Measurements from ENCODE around the gene GFOD1.
A peak's percentile ranks its signal among the peaks of the same experiment; 100 is the strongest.
"Not testable (repeated sequence)": the region's sequence is repeated elsewhere in the genome, so short reads cannot be mapped to it uniquely, and the experiment has no call there.

The GFOD1 gene

GRCh38 chr6:13348334-13349113 lies 138.9 kb downstream of the GFOD1 start:
- no peak for DNase-seq

- DNase-seq, result no peak
Measured at GRCh38 chr6:13346245-13346644, 141.2 kb downstream of the GFOD1 start.

- no peak for DNase-seq
Measured at GRCh38 chr6:13342414-13343019, 144.9 kb downstream of the GFOD1 start.

- no peak for DNase-seq
Measured at GRCh38 chr6:13339863-13340630, 147.4 kb downstream of the GFOD1 start.

- DNase-seq, result no peak
Measured at GRCh38 chr6:13338038-13338437, 149.4 kb downstream of the GFOD1 start.

DNA sequence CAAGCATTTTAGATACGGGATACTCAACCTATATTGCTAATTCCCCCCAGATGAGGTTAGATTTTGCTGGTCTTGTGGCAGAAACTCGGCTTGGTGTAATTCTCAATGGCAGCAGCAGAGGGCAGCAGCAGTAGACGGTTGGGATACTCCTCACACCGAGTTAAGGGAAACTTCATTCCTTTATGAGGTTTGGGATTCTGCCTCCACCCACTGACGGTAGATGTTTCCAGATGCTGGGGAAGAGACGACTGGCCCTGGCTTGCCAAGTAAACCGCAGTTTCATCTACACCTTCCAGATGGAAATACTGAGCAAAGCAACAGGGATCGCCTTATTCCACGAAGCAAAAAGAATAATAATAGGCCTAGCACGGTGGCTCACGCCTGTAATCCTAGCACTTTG lies 150.8 kb downstream of the GFOD1 start:
- peak; percentile 76 for DNase-seq

- no peak for DNase-seq
Measured at GRCh38 chr6:13334953-13335352, 152.4 kb downstream of the GFOD1 start.

GRCh38 chr6:13332349-13332706 lies 155.1 kb downstream of the GFOD1 start:
- DNase-seq, result no peak

GRCh38 chr6:13331516-13332348 lies 155.7 kb downstream of the GFOD1 start:
- DNase-seq, result no peak

DNA sequence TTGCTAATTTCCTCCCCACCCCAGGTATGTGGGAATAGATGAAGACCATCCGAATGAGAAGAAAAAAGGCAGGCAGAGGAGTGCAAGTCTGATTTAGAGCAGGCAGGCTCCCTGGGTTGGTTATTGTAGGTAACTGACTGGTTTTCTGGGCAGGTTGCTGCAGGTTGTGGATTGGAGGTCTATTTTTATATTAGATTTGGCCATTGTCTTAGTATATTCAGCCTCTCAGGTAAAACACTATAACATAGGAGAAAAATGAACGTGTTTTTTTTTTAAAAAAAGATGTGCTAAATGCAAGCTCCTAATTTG lies 158.6 kb downstream of the GFOD1 start:
- DNase-seq, result no peak

GRCh38 chr6:13328076-13328874 lies 159.1 kb downstream of the GFOD1 start, which contains the start of gene TBC1D7:
TSS of gene TBC1D7 (minus strand) at chr6:13328537. CDS start at chr6:13326898, 1,639 bp downstream.
- DNase-seq, result peak; percentile 93

- no peak for DNase-seq
Measured at GRCh38 chr6:13327691-13328075, 159.7 kb downstream of the GFOD1 start.

- not testable (repeated sequence) for DNase-seq
Measured at GRCh38 chr6:13326031-13326586, 161.3 kb downstream of the GFOD1 start.

DNA sequence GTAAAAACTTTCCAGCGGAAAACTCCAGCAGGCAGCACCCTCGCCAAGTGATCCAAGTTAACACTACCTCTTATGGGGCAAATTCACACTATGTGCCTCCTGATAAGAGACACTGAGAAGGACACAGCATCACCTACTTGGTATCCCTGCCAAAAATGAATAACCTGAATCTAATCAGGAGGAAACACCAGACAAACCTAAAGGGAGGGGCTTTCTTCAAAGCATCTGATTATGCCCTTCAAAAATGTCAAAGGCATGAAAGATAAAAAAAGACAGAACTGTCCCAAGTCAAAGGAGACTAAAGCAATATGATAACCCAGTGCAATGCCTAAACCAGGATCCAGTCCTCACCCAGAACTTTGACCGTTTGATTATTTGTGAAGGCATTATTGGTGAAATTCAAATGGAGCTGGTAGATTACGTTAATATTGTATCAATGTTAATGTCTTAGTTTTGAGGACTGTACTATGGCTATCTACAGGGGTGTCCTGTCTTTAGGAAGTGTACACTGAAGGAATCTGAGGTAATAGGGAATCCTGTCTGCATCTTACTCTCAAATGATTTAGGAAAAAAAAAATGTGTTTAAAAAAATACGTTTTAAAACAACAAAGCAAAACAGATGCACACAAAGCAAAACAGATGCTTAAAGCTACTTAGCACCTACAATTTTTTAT lies 167.4 kb downstream of the GFOD1 start:
- DNase-seq, result no peak

DNA sequence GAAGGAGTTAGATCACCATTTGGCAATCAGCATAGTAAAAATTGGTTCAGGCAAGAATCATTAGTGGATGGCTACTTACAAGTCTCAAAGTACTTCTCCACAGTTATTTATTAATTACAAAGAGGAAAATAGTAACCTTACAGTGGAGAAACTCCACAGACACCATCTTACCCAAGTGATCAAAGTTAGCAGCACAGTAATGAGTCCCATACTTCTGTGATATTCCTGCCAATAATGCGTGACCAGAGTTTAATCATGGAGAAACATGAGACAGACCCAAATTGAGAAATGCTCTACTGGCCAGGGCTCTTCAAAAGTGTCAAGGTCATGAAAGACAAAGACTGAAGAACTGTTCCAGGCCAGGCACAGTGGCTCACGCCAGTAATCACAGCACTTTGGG lies 168.6 kb downstream of the GFOD1 start:
- no peak for DNase-seq

DNA sequence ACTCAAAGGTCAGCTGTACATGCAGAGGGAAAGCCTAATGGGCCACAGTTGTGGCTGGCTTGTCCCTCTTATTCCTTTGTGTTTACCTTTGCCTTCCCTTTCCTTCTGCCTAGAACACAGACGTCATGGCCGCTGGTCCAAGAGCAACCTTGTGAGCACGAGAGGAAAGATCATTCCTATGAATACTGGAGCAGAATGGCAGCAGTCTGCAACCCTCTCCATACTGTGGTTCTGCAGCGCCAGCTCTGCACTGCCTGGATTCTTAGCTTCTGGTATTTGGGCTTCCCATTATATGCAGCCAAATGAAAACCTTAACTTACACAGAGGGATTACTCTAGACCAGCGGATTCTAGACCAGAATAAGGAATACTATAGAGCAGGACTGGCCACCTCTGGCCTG lies 171.5 kb downstream of the GFOD1 start:
- DNase-seq, result no peak

DNA sequence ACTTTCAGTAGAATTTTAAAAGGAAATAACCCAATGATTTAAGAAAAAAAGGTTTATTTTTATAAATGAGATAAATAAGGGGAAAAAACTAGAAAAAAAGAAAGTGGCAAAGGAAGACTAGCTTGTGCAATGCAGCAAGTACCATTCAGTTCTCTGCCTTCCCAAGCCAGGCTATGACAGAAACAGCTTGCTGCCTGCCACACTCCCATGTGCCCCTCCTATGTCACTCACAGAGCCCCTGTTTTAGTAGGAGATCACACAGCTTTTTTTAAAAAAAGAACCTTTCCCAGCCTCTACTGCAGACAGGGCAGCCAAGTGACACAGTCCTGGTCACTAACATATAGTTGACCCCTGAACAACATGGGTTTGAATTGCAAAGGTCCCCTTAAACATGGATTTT lies 172.6 kb downstream of the GFOD1 start:
- DNase-seq, result no peak

GRCh38 chr6:13311155-13311554 lies 176.2 kb downstream of the GFOD1 start:
- DNase-seq, result no peak

DNA sequence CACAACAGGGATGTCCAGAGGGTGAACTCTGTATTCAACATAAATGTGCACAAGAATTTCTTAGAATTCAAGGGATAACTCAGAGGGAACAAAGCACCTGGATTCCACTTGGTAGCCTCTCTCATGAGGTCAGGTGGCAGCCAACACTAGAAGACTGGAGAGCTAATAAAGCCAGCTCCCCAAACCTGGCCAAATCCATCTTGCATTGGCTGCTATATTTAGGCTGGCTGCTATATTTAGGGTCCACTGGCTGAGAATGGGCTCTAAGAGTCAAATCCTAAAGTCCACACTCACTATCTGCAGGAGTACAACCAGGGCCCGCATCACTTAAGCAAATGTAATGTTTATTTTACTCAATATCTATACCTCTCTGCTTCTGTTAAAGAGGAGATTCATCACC lies 179.1 kb downstream of the GFOD1 start:
- DNase-seq, result no peak

Data from stimulated activated CD4-positive, alpha-beta T cell treated with anti-CD3 and anti-CD28 coated beads, Interleukin-1b, Interleukin-23, amount 100 ng/mL, for 48 hours (primary cell).